Stimulated activated CD8-positive, alpha-beta memory T cell treated with anti-CD3 and anti-CD28 coated beads, Interleukin-4, amount 100 ng/mL, for 48 hours (primary cell): Measurements from ENCODE around the gene C3orf20.

Experiments used
- DNase-seq: peaks from one replicate; pipeline ENCODE4 v3.0.0-alpha.2; 2020

The C3orf20 gene

GRCh38 chr3:14820156-14820555 is 145.2 kb downstream of the C3orf20 start:
- DNase-seq, result no peak

- DNase-seq, result no peak
Observed at GRCh38 chr3:14821151-14821550, 146.2 kb downstream of the C3orf20 start.

GRCh38 chr3:14822134-14822533 is 147.2 kb downstream of the C3orf20 start:
- DNase-seq, result no peak
